Stimulated activated CD4-positive, alpha-beta T cell treated with anti-CD3 and anti-CD28 coated beads, Interleukin-4, amount 100 ng/mL, for 4 hours (primary cell): ENCODE measurements around the gene CENPX.

Experiments used
- DNase-seq, 2 experiments: peaks; one replicate each; pipeline ENCODE4 v3.0.0-alpha.2; 2020

CENPX gene

GRCh38 chr17:82009413-82009812, 13.3 kb downstream of the CENPX start:
- no peak for DNase-seq

GRCh38 chr17:82008941-82009405, 13.7 kb downstream of the CENPX start:
- DNase-seq = no peak

- no peak for DNase-seq
These were observed 14.3 kb downstream of the CENPX start for GRCh38 chr17:82008258-82008940.

GRCh38 chr17:82007495-82008257, 15.0 kb downstream of the CENPX start:
- DNase-seq = no peak

DNA sequence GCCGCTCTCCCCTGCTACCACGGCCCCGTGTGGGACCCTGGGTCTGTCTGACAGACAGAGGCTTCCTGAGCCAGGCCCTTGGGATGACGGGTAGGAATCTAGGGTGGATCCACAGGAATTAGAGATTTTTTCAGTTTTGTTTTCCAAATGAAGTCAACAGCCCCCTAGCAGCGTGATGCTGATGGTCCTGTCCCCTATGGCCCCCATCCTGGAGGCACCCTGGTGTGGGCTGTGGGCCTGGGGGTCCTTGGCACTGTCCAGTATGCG, 15.5 kb downstream of the CENPX start:
- DNase-seq = no peak

GRCh38 chr17:82006468-82007227, 16.0 kb downstream of the CENPX start:
- DNase-seq = no peak

GRCh38 chr17:82005701-82006348, 16.9 kb downstream of the CENPX start:
- DNase-seq = no peak

DNA sequence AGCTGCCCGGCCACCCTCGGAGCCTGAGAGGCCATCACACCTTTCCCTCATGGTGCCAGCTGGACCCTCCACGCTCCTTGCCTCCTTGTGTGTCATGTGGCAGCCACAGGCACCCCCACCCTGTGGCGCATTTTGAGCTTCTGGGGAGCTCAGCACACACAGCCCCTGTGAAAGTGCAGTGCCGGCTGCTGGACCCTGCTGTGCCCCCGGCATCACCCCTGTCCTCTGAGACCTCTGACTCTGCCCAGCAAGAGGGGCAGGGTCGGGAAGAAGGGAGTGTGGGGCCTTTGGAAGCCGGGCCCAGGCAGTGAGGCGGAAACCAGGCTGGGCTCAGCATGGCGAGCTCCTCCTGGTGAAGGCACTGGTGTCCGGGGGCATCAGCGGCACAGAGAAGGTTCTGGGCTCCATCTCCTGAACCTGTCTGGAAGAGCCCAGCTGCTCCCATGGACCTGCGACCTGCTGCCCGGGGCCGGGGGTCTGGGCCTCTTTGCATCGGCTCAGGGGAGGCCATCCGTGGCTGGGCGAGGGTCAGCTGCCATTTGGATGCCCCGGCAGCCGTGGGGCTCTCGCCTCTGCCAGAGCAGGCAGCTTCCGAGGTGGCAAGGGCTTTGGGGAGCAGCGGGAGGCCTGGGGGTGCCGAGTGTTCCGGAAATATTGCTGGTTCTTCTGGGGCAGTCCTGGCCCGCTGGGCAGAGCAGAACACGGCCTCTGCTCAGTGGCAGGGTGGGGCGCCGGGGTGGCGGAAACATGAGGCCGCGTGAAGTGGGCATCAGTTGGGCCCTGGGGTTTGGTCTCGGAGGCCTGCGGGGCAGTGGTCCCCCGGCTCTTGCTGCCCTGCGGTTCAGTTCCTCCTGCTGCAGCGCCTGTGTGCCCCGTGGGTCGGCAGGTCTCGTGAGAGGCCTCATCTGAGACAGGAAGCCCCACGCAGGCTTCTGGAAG, 17.9 kb downstream of the CENPX start:
- no peak for DNase-seq

- DNase-seq = peak in 1 of 2 experiments; percentile 32
These were observed 19.0 kb downstream of the CENPX start for GRCh38 chr17:82003411-82004381.

DNA sequence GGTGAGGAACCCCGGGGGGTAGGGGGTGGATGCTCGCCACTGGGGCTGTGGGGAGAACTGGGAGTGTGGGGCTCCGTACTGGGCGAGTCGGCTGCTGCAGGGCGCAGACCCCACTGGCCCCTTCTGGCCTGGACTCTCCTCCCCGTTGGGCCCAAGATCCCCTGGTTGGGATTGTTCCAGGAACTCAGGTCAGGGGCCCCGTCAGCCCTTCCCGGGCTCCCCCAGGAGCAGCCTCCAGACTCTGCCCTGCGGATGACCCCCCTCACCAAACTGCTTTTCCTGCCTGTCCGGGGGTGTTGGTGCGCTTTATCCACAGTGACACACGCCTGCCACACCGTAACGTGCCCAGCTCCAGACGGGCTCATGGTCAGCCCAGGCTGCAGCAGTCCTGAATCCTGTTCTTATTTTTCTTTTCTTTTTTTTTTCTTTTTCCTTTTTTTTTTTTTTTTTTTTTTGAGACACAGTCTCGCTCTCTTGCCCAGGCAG, 21.1 kb downstream of the CENPX start:
- no peak for DNase-seq

- DNase-seq = no peak
These were observed 21.7 kb downstream of the CENPX start for GRCh38 chr17:82000803-82001570.

- no peak for DNase-seq
These were observed 22.5 kb downstream of the CENPX start for GRCh38 chr17:81999976-82000802.

DNA sequence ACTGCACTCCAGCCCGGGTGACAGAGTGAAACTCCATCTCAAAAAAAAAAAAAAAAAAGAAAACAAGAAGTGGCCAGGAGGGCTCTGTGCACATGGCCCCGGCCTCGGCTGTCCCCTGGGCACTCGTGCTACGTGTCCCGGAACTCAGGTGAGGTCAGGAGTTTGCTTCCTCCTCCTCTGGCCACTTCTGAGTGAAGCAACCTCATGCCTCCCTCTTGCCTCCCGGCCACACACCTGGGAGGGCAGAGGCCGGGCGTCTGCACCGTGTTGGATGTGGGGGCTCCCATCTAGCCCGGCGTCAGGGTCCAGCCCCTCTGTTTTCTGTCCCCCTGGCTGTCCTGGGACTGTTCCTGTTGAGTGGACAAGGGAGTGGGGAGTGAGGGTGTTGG, 23.1 kb downstream of the CENPX start:
- no peak for DNase-seq

DNA sequence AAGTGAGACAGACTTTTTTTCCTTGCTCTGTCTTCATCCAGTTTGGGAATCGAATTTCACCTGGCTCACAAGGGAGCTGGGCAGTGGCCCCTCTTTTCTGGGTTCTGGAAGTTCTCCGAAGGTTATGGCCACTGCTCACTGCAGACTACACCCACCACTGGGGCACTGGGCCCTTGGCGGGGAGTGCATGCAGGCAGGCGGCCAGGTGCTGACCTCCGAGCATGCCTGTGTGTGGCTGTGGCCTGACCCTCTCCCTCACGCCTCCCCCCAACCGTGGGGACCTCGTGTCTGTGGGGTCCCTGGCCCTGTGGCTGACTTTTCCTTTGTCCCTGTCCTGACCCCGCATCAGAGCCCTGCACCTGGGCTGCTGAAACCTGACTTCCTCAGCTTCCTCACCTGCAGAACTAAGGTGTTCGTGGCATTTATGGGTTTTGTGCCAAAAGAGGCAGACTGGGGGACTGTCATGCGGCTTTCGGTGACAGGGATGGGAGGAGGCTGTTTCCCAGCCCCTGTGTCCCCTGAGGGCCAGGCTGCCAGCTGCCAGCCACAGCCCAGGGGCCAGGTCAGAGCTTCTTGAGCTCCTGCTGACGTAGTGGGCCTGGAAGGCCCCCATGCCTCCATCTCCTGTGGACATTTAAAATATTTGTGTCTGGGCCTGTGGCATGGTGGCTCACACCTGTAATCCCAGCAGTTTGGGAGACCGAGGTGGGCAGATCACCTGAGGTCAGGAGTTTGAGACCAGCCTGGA, 23.8 kb downstream of the CENPX start:
- DNase-seq = no peak

- no peak for DNase-seq
These were observed 24.5 kb downstream of the CENPX start for GRCh38 chr17:81998212-81998611.

- no peak for DNase-seq
These were observed 25.8 kb downstream of the CENPX start for GRCh38 chr17:81996757-81997441.

GRCh38 chr17:81996232-81996756, 26.4 kb downstream of the CENPX start:
- DNase-seq = no peak
